LHCN-M2 (cell line): Measurements from ENCODE around the gene PPP4C. TPM values are rescaled to one million over a fixed set of nuclear protein-coding genes. Genes with fewer than 3 reads are reported as not detected.

Experiments
- DNase-seq: peaks from one replicate; pipeline ENCODE4 v3.0.0-alpha.2; 2012; ENCODE audit warnings: low read depth
- total RNA-seq: library from RNA; depleted of rRNA; stranded (reverse); fragments of >200 nt; gene quantifications from 2 replicates; pipeline ENCODE4 v1.2.3, GENCODE V29; 2014

PPP4C gene
- total RNA-seq, 1 experiment from 2014 or later, result 142 TPM

GRCh38 chr16:30054959-30055553, 20.7 kb upstream of the PPP4C start:
- no peak for DNase-seq

GRCh38 chr16:30060346-30060745, 15.4 kb upstream of the PPP4C start:
- DNase-seq, result no peak

- DNase-seq, result peak; percentile 46
These were observed 14.8 kb upstream of the PPP4C start for GRCh38 chr16:30060836-30061554.

GRCh38 chr16:30063278-30063892, 12.4 kb upstream of the PPP4C start:
- DNase-seq, result peak; percentile 62

- DNase-seq, result peak; percentile 64
These were observed 11.7 kb upstream of the PPP4C start for GRCh38 chr16:30063893-30064728.

- no peak for DNase-seq
These were observed 11.1 kb upstream of the PPP4C start for GRCh38 chr16:30064729-30065101.

- peak; percentile 99 for DNase-seq
These were observed 10.5 kb upstream of the PPP4C start, which contains the start of gene ALDOA for GRCh38 chr16:30065102-30065942. Gene ALDOA (plus strand): TSS chr16:30065760. CDS start chr16:30066898, 1,138 bp downstream.

GRCh38 chr16:30065943-30066760, 9.6 kb upstream of the PPP4C start:
- peak; percentile 64 for DNase-seq

- DNase-seq, result peak; percentile 62
These were observed 8.8 kb upstream of the PPP4C start for GRCh38 chr16:30066761-30067583.

GRCh38 chr16:30067584-30067916, 8.2 kb upstream of the PPP4C start:
- no peak for DNase-seq

- DNase-seq, result no peak
These were observed 7.5 kb upstream of the PPP4C start for GRCh38 chr16:30068333-30068732.

- DNase-seq, result peak; percentile 34
These were observed 6.8 kb upstream of the PPP4C start for GRCh38 chr16:30068750-30069610.

- peak; percentile 23 for DNase-seq
These were observed 6.0 kb upstream of the PPP4C start for GRCh38 chr16:30069611-30070462.

GRCh38 chr16:30070490-30070889, 5.3 kb upstream of the PPP4C start:
- no peak for DNase-seq

GRCh38 chr16:30076276-30076791, 540 bp downstream of the PPP4C start:
- DNase-seq, result no peak

GRCh38 chr16:30077656-30078055, 1.9 kb downstream of the PPP4C start:
- no peak for DNase-seq

GRCh38 chr16:30078744-30079143, 3.0 kb downstream of the PPP4C start:
- DNase-seq, result no peak
